Measurements from ENCODE around the gene PFKFB4.

Gene PFKFB4

GRCh38 chr3:48478626-48479555, 77.7 kb downstream of the PFKFB4 start (continued):
- no peak for TF ChIP-seq PRDM2 (tag by site-specific recombination; IDR thresholded peaks at IDR 0.05; ENCODE audit: borderline replicate concordance)
- TF ChIP-seq, protein P1, sequence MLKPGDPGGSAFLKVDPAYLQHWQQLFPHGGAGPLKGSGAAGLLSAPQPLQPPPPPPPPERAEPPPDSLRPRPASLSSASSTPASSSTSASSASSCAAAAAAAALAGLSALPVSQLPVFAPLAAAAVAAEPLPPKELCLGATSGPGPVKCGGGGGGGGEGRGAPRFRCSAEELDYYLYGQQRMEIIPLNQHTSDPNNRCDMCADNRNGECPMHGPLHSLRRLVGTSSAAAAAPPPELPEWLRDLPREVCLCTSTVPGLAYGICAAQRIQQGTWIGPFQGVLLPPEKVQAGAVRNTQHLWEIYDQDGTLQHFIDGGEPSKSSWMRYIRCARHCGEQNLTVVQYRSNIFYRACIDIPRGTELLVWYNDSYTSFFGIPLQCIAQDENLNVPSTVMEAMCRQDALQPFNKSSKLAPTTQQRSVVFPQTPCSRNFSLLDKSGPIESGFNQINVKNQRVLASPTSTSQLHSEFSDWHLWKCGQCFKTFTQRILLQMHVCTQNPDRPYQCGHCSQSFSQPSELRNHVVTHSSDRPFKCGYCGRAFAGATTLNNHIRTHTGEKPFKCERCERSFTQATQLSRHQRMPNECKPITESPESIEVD (tag by site-specific recombination; IDR thresholded peaks at IDR 0.05): no peak
- TF ChIP-seq HOXD13 (CRISPR knock-in tag; IDR thresholded peaks at IDR 0.05; ENCODE audit: borderline replicate concordance): no peak
- TF ChIP-seq ZNF707 (tag by site-specific recombination; IDR thresholded peaks at IDR 0.05): no peak
- TF ChIP-seq PRDM10 (tag by site-specific recombination; IDR thresholded peaks at IDR 0.05): no peak
- no peak for TF ChIP-seq INSM2 (tag by site-specific recombination; IDR thresholded peaks at IDR 0.05)
- no peak for TF ChIP-seq MYNN (tag by site-specific recombination; IDR thresholded peaks at IDR 0.05; ENCODE audit: borderline replicate concordance)
- TF ChIP-seq ZNF561 (tag by site-specific recombination; IDR thresholded peaks at IDR 0.05; ENCODE audit: borderline replicate concordance): no peak
- TF ChIP-seq, protein P2, sequence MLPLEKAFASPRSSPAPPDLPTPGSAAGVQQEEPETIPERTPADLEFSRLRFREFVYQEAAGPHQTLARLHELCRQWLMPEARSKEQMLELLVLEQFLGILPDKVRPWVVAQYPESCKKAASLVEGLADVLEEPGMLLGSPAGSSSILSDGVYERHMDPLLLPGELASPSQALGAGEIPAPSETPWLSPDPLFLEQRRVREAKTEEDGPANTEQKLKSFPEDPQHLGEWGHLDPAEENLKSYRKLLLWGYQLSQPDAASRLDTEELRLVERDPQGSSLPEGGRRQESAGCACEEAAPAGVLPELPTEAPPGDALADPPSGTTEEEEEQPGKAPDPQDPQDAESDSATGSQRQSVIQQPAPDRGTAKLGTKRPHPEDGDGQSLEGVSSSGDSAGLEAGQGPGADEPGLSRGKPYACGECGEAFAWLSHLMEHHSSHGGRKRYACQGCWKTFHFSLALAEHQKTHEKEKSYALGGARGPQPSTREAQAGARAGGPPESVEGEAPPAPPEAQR (tag by site-specific recombination; IDR thresholded peaks at IDR 0.05): no peak
